DMS153 (cell line): ENCODE data around the gene AP3D1.

Experiments used
- DNase-seq: peaks from one replicate; lab custom pipeline; 2025; lab: John Stamatoyannopoulos, UW

AP3D1 gene

DNA sequence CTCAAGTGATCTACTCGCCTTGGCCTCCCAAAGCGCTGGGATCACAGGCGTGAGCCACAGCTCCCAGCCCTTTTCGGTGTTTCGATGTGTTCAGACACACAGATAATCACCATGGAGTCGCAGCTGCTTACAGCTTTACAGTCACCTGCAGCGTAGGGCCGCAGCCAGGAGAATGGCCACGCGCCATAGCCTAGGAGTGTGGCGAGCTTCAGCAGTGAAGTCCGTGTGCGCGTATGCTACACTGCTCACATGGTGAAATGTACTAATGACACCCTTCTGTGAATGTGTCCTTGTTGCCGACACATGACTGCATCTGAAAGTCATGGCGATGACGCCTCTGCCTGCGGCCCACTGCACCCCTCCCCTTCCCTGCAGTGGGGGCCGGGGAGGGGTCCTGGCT, 23.6 kb downstream of the AP3D1 start:
- no peak for DNase-seq

- no peak for DNase-seq
Measured at GRCh38 chr19:2126879-2127518, 24.4 kb downstream of the AP3D1 start.

GRCh38 chr19:2123682-2124387, 27.5 kb downstream of the AP3D1 start:
- DNase-seq: no peak

DNA sequence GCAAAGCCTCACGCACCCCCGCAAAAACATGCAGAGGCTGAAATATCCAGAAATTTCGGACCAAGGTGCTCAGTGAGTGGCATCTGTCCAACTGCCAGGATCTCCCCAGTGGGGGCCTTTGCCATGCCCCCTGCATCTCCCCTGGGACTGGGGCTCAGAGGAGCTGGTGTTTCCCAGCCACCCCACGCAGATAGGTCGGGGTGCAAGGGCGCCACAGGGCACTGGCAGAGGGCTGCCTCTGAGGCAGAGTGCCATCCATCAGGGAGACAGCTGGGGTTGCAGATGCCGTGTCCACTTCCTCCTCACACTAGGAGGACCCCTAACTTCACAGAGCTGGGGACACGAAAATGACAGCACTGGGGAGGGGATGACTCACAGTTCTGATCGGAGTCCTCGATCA, 28.4 kb downstream of the AP3D1 start:
- DNase-seq: no peak

- no peak for DNase-seq
Measured at GRCh38 chr19:2122251-2122650, 29.1 kb downstream of the AP3D1 start.

- no peak for DNase-seq
Measured at GRCh38 chr19:2121416-2122051, 29.8 kb downstream of the AP3D1 start.

- DNase-seq: no peak
Measured at GRCh38 chr19:2120821-2121220, 30.5 kb downstream of the AP3D1 start.

DNA sequence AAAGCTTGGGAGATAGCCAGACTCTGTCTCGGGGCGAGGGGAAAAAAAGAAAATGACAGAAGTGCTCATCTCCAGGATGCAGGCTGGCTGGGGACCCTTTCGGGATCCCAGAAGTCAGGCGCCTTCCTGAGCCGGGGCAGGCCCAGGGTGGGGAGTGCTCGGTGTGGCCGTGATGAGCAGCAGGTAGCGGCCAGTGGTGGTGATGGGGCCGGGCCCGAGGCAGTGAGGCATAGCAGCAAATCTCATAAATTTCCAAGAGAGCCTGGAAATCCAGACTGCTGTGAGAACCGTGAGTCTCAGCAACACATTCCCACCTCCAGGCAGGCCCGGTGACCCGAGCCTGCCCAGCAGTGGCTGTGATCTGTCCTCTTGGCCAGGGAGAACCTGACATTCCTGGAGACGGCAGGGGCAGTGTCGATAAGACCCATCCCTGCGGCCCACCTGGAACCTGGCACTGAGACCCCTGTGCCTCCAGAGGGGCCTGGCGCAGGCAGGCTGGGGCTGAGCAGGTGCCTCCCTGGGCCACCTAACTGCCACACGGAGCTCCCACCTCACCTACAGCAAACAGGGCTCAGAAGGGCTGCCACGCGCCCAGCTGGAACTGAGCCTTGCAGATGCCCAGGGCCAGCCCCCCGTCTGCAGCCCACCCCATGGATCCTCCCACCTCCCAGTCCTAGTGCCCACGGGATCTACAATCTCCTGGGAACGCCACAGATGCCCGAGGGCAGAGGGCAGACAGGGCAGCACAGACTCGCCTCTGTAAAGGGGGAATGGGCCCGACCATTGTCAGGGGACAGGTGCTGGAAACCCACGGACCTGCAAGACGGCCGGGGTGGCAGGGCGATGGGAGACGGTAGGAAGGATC, 31.2 kb downstream of the AP3D1 start:
- DNase-seq: no peak

DNA sequence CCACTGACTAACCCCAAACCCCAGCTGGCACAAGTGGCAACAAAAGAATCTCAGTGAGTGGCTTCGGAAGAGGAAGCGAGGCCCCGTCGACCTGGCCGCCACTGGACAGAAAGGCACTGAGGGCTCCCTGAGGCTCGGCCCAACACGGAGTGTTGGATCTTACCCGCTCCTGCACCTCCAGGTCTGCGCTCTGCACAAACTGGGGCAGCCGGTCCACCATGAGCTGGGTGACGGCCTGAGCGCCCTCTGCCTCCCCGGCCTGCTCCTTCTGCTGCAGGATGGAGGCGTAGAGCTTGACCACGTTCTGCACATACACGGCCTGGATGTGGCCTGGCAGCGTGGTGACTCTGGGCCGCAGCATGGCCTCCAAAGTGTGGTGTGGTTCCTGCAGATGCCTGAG, 32.9 kb downstream of the AP3D1 start:
- DNase-seq: no peak

DNA sequence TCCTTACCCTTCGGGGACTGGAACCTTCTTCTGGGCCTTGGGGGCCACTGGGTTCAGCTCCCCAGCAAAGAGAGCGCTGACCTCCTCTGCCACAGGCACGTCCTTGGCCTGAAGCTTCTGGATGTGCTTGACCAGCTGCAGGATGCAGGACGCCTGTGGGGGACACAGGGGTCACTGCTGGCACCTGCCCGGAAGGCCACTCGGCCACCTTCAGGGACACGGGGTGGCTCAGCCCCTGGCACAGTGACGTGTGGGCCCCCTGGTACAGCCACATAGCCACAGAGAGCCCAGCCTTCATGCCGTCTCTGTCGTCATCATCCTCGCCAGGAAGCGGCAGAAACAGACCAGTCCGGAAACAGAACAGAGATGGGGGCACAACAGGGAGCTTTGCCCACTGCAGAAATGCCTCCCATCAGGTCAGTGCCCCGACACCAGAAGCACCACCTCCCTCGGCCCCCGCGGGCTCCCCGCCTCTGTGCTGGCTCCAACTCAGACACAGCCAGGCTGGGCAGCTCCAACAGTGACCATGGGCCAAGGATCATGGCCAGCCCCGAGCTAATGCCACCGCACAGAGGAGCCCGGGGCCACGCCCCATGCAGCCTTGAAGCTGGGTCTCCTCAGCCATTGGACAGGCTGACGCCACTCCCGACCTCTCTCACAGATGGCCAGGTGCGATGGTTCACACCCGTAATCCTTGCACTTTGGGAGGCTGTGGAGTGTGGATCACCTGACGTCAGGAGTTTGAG, 34.0 kb downstream of the AP3D1 start:
- no peak for DNase-seq

DNA sequence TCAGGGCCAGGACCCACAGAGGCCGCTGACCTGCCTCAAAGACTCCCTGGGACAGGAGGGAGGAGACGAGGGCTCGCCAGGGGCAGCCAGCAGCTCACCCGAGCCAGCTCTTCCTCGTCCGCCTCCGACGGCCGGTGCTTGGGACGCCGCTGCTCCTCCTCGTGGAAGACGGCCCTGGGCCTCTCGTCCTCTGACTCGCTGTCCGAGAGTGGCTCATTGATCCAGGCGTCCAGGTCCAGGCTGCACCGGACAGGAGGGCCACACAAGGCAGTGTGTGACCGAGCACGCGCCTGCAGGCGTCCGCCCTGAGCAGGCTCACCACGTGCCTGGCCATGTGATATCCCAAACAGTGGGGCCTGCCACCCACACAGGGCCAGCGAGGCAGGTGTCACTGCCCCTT, 34.9 kb downstream of the AP3D1 start:
- DNase-seq: no peak

GRCh38 chr19:2115911-2116426, 35.4 kb downstream of the AP3D1 start:
- DNase-seq: no peak

DNA sequence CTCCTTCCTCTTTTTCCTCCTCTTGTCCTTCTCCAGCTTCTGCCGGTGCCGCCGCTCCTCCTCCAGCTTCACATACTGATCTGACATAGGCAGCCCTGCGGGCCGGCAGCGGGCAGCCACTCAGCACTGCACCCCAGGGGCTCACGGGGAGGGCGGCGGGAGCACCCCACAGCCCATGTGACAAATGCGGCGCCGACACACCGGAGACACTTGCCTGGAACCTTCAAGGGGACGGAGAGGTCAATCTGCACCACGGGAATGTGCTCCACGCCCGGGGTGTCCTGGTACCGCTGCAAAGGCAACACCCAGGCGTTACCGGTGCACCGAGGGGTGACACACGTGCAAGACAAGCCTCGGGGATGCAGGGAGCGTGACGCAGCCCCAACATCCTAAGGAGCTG, 36.0 kb downstream of the AP3D1 start:
- no peak for DNase-seq

GRCh38 chr19:2114821-2115220, 36.5 kb downstream of the AP3D1 start:
- no peak for DNase-seq

DNA sequence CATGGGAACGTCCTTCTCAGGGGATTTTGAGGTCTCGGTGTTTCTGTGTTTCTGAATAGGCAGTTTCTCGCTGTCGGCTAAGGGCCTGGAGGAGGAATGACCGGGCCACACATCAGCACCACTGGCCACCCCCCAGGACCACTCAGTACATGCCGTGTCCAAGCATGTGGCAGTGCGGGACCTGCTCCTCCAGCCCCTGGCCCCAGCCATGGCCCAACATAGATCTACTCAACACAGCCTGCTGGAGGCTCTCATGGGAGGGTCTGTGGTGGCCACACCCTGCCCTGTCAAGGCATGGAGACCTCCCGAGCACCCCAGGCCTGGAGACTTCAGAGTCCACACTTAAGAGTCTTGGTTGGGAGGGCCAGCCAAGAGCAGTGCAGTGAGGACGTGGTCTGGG, 37.1 kb downstream of the AP3D1 start:
- no peak for DNase-seq

DNA sequence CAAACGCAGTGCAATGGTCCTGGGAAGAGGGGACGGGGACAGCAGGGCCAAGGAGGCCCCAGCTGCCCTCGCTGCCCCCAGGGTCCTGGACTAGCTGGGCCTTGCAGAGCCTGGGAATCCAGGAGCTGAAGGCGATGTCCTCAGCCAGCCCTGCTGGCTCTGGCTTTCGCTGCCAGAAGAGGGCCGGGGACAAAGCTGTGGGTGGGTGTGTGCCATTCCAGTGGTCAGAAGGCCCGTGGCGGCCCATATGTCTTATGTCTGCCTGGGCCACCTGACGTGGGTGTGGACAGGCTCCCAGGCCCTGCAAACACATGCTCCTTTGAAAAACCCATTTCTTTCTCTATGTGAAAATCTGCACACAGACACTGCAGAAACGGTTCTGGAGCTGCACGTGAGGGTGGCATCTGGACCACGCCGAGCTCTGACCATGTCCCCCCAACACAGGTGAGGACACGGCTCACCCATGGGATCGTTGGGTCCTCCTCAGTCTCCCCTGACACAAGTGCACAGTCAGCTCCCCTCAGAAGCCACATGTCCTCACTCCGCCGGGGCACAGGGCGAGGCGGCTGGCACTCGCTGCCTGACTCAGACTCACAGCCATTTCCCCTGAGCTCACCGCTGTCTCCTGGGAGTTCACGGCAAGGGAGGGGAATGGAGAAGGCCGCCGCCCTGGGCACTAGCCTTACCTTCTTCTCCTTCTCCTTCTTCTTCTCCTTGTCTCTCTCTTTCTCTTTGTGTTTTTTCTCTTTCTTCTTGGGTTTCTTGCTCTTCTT, 37.7 kb downstream of the AP3D1 start:
- DNase-seq: no peak

GRCh38 chr19:2112516-2113320, 38.6 kb downstream of the AP3D1 start:
- DNase-seq: no peak

DNA sequence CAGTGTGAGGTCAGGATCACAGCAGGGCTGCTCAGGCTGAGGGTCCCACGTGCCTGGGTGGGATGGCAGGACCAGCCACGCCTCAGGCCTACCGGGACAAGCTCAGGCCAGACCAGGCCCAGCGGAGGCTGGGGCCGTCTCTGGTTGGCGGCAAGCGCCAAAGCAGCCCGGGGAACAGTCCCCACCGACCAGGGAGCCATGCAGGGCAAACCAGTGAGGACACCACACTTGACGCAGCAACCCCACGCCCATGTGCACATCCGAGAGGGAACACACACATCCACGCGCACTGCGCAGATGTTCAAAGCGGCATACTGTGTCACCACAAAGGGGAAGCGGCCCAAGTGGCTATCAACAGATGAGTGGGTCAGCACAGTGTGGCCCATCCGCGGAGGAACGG, 39.5 kb downstream of the AP3D1 start:
- no peak for DNase-seq

- DNase-seq: no peak
Measured at GRCh38 chr19:2111425-2111824, 39.9 kb downstream of the AP3D1 start.

- DNase-seq: no peak
Measured at GRCh38 chr19:2110822-2111221, 40.5 kb downstream of the AP3D1 start.
